Measurements from ENCODE around the gene SRGAP2B.
"Not testable (repeated sequence)": the region's sequence is repeated elsewhere in the genome, so short reads cannot be mapped to it uniquely, and the experiment has no call there.

- TF ChIP-seq CTCF, POLR2A (IDR thresholded peaks at IDR 0.05): not testable (repeated sequence)
These were observed 49.3 kb upstream of the SRGAP2B start for GRCh38 chr1:145144264-145144913.
